Gastrocnemius medialis (tissue), 4 donors: ENCODE results near the gene PRMT1.

ENCODE experiments used
- CTCF ChIP-seq, 5 experiments: fragments of 450-650 bp in 3 of 5; fragments of 200-600 bp in 2 of 5; sonication (generic) in 2 of 5; IDR thresholded peaks in 4 of 5; conservative IDR thresholded peaks in 1 of 5; 1 replicate in 4 of 5; 2 replicates in 1 of 5; pipeline ENCODE4 v1.5.1; 2016 to 2019; ENCODE audit warnings: antibody characterized with exemption in 5 of 5, mild to moderate bottlenecking in 3 of 5, moderate library complexity in 3 of 5
- POLR2A ChIP-seq, 2 donors: fragments of 450-650 bp; IDR thresholded peaks; one replicate each; pipeline ENCODE4 v1.6.1; 2017; ENCODE audit warnings: antibody characterized with exemption in 2 of 2, mild to moderate bottlenecking in 2 of 2, moderate library complexity in 2 of 2

- TF ChIP-seq POLR2A (IDR thresholded peaks at IDR 0.05) (no peak), CTCF (IDR thresholded peaks at IDR 0.05 in 4 of 5, conservative IDR thresholded peaks at IDR 0.05 in 1 of 5) (no peak)
These were observed 15.1 kb downstream of the PRMT1 start for GRCh38 chr19:49692147-49692506.
